GM19025 (cell line): ENCODE measurements around the gene PPIF.

ENCODE experiments used
- ATAC-seq: cut with Tn5 transposase; IDR thresholded peaks from one replicate; pipeline ENCODE4 v1.9.1; 2021; ENCODE audit warnings: mild to moderate bottlenecking, low read depth, moderate library complexity; ENCODE audit not compliant: unreplicated experiment

PPIF gene

GRCh38 chr10:79383974-79384606 is 36.8 kb downstream of the PPIF start:
- ATAC-seq = no peak

- ATAC-seq = no peak
Observed at GRCh38 chr10:79384773-79385391, 37.6 kb downstream of the PPIF start.

- no peak for ATAC-seq
Observed at GRCh38 chr10:79385392-79385795, 38.1 kb downstream of the PPIF start.

GRCh38 chr10:79385804-79386531 is 38.7 kb downstream of the PPIF start:
- no peak for ATAC-seq

- ATAC-seq = no peak
Observed at GRCh38 chr10:79386637-79387465, 39.6 kb downstream of the PPIF start.

- ATAC-seq = no peak
Observed at GRCh38 chr10:79387466-79387973, 40.3 kb downstream of the PPIF start.

- no peak for ATAC-seq
Observed at GRCh38 chr10:79387974-79388850, 40.9 kb downstream of the PPIF start.

- ATAC-seq = no peak
Observed at GRCh38 chr10:79390057-79390456, 42.8 kb downstream of the PPIF start.

- no peak for ATAC-seq
Observed at GRCh38 chr10:79390551-79391229, 43.4 kb downstream of the PPIF start.

GRCh38 chr10:79391231-79392019 is 44.2 kb downstream of the PPIF start:
- ATAC-seq = no peak

- no peak for ATAC-seq
Observed at GRCh38 chr10:79392020-79392398, 44.7 kb downstream of the PPIF start.

GRCh38 chr10:79392506-79393176 is 45.4 kb downstream of the PPIF start:
- no peak for ATAC-seq

- no peak for ATAC-seq
Observed at GRCh38 chr10:79393221-79393923, 46.1 kb downstream of the PPIF start.

GRCh38 chr10:79393924-79394610 is 46.8 kb downstream of the PPIF start:
- no peak for ATAC-seq

- ATAC-seq = no peak
Observed at GRCh38 chr10:79394664-79395063, 47.4 kb downstream of the PPIF start.

GRCh38 chr10:79396520-79396919 is 49.3 kb downstream of the PPIF start:
- ATAC-seq = no peak

GRCh38 chr10:79397051-79397450 is 49.8 kb downstream of the PPIF start:
- ATAC-seq = no peak
